HFF-Myc (cell line): ENCODE data around the gene ZNF831.

ENCODE experiments used
- DNase-seq: peaks from one replicate; pipeline ENCODE4 v3.0.0-alpha.2; 2011; ENCODE audit warnings: low read depth; ENCODE audit errors: extremely low read depth
- H3K4me3 ChIP-seq: replicated peaks from 2 replicates; pipeline ENCODE4 v1.5.1; 2011; ENCODE audit warnings: low read depth, mild to moderate bottlenecking, control low read depth, low read length
- TF ChIP-seq, protein P1 (sequence below): IDR thresholded peaks from 2 replicates; pipeline ENCODE4 v1.5.1; 2012; ENCODE audit warnings: mild to moderate bottlenecking, low read depth, low read length, control low read depth; ENCODE audit errors: missing control alignments

Gene ZNF831

DNA sequence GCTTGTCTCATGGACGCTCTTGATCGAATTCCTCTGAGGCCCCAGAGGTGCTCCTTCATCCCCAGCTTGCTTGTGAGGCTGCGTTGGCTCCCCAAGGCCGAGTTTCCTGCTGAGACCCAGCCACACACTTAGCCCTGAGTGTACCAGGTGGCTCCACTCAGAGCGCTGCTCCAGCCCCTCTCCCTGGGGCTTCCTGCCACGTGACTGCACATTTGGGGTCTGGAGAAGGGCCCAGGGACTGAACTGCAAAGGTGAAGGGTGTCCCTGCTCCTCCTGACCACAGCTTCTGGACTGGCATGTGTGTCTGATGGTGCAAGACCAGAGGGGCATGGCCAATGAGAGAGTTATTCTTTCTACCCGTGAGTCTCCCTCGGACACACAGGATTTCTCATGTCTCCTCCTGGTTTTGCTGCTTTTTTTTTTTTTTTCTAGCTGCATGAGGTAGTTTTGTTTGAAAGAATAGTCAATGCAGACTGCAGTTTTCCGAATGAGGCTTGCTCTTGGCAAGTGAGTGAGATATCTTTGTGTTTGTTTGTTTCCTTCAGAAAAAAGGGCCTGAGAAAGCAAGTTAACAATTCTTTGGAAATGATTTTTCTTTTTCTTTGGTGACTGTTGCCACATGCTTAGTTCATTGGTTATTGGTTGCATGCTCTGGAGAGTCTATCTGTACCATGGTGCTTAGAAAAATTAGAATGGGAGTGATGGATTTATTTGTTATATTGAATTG lies 3.1 kb upstream of the ZNF831 start:
- TF ChIP-seq, protein P1, sequence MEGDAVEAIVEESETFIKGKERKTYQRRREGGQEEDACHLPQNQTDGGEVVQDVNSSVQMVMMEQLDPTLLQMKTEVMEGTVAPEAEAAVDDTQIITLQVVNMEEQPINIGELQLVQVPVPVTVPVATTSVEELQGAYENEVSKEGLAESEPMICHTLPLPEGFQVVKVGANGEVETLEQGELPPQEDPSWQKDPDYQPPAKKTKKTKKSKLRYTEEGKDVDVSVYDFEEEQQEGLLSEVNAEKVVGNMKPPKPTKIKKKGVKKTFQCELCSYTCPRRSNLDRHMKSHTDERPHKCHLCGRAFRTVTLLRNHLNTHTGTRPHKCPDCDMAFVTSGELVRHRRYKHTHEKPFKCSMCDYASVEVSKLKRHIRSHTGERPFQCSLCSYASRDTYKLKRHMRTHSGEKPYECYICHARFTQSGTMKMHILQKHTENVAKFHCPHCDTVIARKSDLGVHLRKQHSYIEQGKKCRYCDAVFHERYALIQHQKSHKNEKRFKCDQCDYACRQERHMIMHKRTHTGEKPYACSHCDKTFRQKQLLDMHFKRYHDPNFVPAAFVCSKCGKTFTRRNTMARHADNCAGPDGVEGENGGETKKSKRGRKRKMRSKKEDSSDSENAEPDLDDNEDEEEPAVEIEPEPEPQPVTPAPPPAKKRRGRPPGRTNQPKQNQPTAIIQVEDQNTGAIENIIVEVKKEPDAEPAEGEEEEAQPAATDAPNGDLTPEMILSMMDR, result no peak
- H3K4me3 ChIP-seq, result no peak overlapping the region
- no peak for DNase-seq

DNA sequence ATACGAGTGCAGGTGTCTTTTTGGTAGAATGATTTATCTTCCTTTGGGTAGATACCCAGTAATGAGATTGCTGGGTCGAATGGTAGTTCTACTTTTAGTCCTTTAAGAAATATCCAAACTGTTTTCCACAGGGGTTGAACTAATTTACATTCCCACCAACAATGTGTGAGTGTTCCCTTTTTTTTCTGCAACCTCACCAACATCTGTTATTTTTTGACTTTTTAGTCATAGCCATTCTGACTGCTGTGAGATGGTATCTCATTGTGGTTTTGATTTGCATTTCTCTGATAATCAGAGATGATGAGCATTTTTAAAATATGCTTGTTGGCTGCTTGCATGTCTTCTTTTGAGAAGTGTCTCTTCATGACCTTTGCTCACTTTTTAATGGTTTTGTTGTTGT lies 1.9 kb upstream of the ZNF831 start:
- no peak overlapping the region for H3K4me3 ChIP-seq
- no peak for DNase-seq
- TF ChIP-seq, protein P1, result no peak

DNA sequence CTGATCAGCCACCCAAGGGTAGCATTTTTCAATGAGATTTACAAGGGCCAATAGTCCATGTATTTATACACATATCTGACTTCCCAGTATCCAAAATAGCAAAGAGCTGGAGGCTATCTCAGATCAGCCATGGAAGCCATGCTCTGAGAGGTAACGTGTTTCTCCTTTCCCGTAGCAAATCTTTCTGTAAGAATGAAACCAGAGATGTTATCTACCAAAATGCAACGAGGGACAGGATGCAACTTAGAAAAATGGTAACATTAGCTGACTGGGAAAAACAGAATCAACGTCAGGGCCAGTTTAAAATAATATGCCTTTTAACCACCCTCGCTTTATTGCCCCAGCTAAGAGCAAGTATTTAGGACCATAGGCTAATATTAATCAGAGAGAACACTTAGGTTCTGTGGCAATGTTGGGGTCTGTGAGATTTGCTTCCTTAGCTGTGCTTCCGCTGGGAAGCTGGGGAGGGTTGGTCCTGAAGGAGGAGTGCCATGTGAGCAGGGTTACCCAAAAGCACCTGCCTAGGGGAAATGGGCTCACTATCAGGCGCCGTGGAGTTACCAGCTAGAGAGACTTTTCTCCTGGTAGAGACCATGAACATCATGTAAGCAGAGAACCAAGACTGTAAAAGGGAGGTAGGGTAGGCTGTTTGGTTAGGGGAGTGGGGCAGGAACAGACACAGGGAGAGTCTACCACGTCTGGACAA lies 1.2 kb downstream of the ZNF831 start:
- TF ChIP-seq, protein P1, result no peak
- no peak for DNase-seq

DNA sequence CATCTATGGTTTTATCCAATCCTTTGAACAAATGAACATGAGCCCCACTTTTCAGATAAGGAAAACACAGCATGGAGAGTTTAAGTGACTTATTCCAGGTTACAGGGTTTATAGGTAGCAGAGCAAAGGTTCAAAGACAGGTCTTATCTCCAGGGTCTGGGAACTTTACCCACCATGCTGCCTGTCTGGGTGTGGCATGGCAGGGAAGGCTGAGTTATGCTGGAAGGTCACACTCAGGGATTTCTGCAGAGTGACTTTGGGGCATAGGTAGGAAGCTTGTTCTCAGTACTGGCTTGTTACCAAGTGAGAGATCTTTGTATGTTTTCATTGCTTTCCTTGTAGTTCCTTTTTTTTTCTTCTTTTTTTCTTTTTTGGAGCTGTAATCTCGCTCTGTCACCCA lies 1.8 kb downstream of the ZNF831 start:
- DNase-seq, result no peak
- TF ChIP-seq, protein P1, result no peak
- no peak overlapping the region for H3K4me3 ChIP-seq

More for the DNA sequence above, 1.2 kb downstream of the ZNF831 start:
- no peak overlapping the region for H3K4me3 ChIP-seq

DNA sequence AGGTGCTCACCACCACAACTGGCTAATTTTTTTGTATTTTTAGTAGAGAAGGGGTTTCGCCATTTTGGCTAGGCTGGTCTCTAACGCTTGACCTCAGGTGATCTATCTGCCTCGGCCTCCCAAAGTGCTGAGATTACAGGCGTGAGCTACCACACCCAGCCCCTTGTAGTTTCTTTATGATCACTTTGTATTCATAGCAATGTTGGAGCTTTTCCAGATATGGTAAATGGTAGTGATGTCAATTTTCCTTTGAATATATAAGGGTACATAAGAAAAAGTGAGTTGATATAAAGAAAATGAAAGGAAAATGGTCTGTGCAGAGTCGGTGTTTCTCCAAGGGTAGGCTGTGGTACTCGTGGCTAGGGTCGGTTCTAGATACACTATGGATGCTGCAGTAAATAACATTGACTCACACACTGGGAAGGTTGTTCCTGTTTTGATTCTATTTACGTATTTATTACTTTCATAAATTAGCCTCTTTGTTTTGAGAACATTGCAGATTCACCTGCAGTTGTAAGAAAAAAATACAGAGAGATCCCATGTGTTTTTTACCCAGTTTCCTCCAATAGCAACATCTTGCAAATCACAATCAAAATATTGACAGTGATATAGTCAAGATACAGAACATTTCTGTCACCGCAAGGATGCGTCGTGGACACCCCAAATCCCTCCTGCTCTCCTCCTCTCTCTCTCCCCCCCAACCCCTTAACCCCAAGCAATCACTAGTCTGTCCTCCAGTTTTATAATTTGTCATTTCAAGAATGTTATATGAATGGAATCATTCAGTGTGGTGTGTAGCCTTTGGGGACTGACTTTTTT lies 2.5 kb downstream of the ZNF831 start:
- no peak for DNase-seq
- H3K4me3 ChIP-seq, result no peak overlapping the region
- TF ChIP-seq, protein P1, result no peak

DNA sequence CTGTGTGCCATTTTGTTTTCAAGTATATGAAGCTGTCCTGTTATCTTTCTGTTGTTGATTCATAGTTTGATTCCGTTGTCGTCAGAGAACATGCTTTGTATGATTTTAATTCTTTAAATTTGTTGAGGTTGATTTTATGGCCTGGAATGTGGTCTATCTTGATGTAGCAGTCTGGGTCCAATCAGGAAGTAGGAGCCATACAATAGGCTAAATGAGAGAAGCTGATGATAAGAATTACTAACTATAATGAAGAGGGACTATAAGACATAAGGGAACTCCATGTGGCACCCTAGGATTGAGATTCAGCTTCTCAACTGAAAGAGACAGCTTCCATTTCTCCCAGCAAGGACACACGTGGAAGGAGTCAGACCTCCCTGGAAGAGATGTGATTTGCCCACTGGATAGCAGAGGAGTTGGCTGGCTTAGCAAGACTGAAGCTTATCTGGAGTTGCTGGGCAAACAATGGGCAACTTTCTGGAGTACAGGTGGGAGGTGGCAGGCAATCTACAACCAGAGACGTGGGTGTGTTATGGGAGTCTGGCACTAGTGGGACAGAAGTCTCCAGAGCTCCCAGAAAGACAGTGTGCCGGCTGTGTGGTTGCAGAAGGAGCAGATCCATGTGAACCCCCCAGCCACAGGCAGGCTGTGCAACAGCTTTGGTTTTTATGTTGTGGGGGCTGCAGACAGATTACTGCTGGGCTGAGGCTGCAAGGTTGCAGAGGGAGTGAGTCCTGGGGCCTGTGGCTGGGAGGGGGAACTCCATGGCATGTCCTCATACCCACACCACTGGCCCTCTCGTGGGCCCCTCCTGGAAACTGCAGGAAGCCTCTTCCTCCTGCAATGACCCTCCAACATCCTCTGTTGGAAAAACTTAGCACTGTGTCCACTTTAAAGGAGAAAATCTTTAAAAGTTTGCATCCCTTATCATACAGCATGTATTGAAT lies 7.1 kb downstream of the ZNF831 start:
- H3K4me3 ChIP-seq, result no peak overlapping the region
- DNase-seq, result no peak
- TF ChIP-seq, protein P1, result no peak
